ENCODE data around the gene ZBTB16. TPM values are rescaled to one million over a fixed set of nuclear protein-coding genes. Genes with fewer than 3 reads are reported as not detected.

Gene ZBTB16
- total RNA-seq, 2 experiments from 2014 or later: 19.1 to 20.6 TPM

DNA sequence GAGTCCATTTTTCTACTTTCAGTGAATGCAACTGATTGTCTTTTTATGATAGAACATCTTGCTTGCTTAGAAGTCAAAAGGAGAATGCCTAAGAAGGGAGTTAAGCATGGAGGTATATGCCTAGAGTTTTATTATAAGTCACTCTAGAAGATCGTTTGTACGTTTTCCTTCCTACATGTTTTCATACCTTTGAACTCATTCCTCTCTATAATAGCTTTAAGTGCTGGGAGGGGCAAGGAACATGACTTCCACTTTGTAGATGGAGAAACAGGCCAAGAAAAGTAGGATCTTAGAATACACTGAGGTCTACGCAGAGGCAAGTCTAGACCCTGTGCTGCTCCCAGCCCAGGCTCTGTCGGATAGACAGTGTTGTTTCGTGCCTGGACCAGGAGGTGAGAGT is 114.3 kb downstream of the ZBTB16 start:
- CTCF ChIA-PET: interaction anchor here (1.3 to 2.1 kb wide), 2 partner anchors 29 to 87 kb away, joined by 3 to 6 read pairs; no protein-coding TSS in a partner anchor
- Mint-ChIP-seq H3K27me3 (no peaks in the 10 kb centered on the region), H3K4me3 (no peak overlapping the region)

DNA sequence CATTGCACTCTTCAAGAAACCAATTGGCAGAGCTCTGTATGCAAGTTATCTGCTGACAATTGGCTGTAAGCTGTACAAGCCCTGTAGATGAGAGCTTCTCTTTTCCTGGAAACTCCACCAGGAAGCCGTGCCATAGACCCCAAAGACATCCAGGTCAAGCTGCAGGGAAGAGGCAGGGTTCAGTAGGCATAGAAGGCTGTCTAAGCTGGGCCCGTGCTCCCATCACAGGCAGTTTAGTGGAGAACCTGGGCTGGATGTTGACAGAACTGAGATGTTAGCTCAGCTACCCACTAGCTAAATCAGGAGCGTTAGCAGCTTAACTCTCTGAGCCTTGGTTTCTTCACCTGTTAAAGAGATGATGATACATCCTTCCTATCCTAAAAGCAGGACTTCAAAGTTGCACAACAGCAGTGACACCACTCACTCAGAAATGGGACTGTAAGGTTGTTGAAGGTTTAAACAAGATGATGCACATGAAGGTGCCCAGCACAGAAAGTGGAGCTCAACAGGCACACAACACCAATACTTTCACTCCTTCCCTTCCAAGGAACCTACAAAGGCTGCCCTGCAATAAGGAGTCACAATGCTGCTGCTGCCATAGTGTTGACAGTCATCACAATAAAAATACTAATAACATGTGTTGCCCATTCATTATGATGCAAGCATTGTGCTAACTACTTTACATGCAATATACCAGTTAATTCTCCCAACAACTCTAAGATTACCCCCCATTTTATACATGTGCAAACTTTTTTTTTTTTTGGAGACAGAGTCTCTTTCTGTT is 115.4 kb downstream of the ZBTB16 start:
- H3K4me1 ChIP-seq (ENCODE audit: insufficient read depth, low read length): peaks cover 82% of the 10 kb centered on the region
- no peak overlapping the region for H3K27ac ChIP-seq (ENCODE audit: low read depth in 1 of 2, low read length in 2 of 2)
- Mint-ChIP-seq H3K4me3 (peak overlapping the region; percentile 1), H3K36me3 (ENCODE audit: low read depth) (no peaks in the 10 kb centered on the region), H3K4me1 (ENCODE audit: low read depth) (peaks cover 98% of the 10 kb centered on the region), H3K9me3 (no peaks in the 10 kb centered on the region), H3K27me3 (no peaks in the 10 kb centered on the region), H3K27ac (peak overlapping the region; percentile 95)
- no peaks in the 10 kb centered on the region for H3K9me3 ChIP-seq (ENCODE audit: control insufficient read depth in 1 of 2, insufficient read depth in 1 of 2, low read length in 2 of 2)
- no peak for DNase-seq
- TF ChIP-seq CTCF (IDR thresholded peaks at IDR 0.05): no peak
- CTCF ChIA-PET: interaction anchor here (1.3 to 2.1 kb wide), 2 partner anchors 30 to 86 kb away, joined by 3 to 6 read pairs; no protein-coding TSS in a partner anchor
- H3K27me3 ChIP-seq (ENCODE audit: control insufficient read depth in 1 of 2, insufficient read depth in 2 of 2, low read length in 2 of 2): no peaks in the 10 kb centered on the region
- POLR2A ChIA-PET: interaction anchor here (1.0 to 4.5 kb wide), 4 partner anchors 8 to 31 kb away, joined by 3 to 67 read pairs (median 4); no protein-coding TSS in a partner anchor
- no peak overlapping the region for H3K4me3 ChIP-seq (ENCODE audit: low read length)
- ATAC-seq (ENCODE audit: poor library complexity): no peak
- no peaks in the 10 kb centered on the region for H3K36me3 ChIP-seq (ENCODE audit: insufficient read depth, low read length)
- intact Hi-C loops (cut with DNase I, micrococcal nuclease): loop anchor here in 1 of 2 experiments (10.0 kb wide), 1 partner anchor 50 kb away; no protein-coding TSS in a partner anchor

More for the DNA sequence above, 114.3 kb downstream of the ZBTB16 start:
- intact Hi-C loops (cut with DNase I, micrococcal nuclease): loop anchor here in 1 of 2 experiments (10.0 kb wide), 1 partner anchor 49 kb away; no protein-coding TSS in a partner anchor
- Histone ChIP-seq H3K27ac (ENCODE audit: low read depth in 1 of 2, low read length in 2 of 2) (peak overlapping the region in 1 of 2 donors; percentile 47), H3K27me3 (ENCODE audit: control insufficient read depth in 1 of 2, insufficient read depth in 2 of 2, low read length in 2 of 2) (no peaks in the 10 kb centered on the region), H3K4me3 (ENCODE audit: low read length) (no peak overlapping the region), H3K4me1 (ENCODE audit: insufficient read depth, low read length) (peaks cover 82% of the 10 kb centered on the region), H3K36me3 (ENCODE audit: insufficient read depth, low read length) (no peaks in the 10 kb centered on the region), H3K9me3 (ENCODE audit: control insufficient read depth in 1 of 2, insufficient read depth in 1 of 2, low read length in 2 of 2) (no peaks in the 10 kb centered on the region)
- no peak for ATAC-seq (ENCODE audit: poor library complexity)
- H3K4me1 Mint-ChIP-seq (ENCODE audit: low read depth): peaks cover 98% of the 10 kb centered on the region
- H3K9me3 Mint-ChIP-seq: no peaks in the 10 kb centered on the region
- no peak for TF ChIP-seq CTCF (IDR thresholded peaks at IDR 0.05)
- H3K36me3 Mint-ChIP-seq (ENCODE audit: low read depth): no peaks in the 10 kb centered on the region
- no peak for DNase-seq
- peak overlapping the region; percentile 95 for H3K27ac Mint-ChIP-seq
- POLR2A ChIA-PET: interaction anchor here (1.0 to 7.2 kb wide), 4 partner anchors 10 to 30 kb away, joined by 3 to 67 read pairs (median 28); no protein-coding TSS in a partner anchor

GRCh38 chr11:114175706-114176105 is 116.2 kb downstream of the ZBTB16 start:
- H3K4me3 ChIP-seq (ENCODE audit: low read length): no peak overlapping the region
- Mint-ChIP-seq H3K27ac (no peak overlapping the region), H3K4me1 (ENCODE audit: low read depth) (peaks cover 98% of the 10 kb centered on the region), H3K27me3 (no peaks in the 10 kb centered on the region), H3K36me3 (ENCODE audit: low read depth) (no peaks in the 10 kb centered on the region), H3K9me3 (no peaks in the 10 kb centered on the region), H3K4me3 (no peak overlapping the region)
- no peaks in the 10 kb centered on the region for H3K36me3 ChIP-seq (ENCODE audit: insufficient read depth, low read length)
- H3K9me3 ChIP-seq (ENCODE audit: control insufficient read depth in 1 of 2, insufficient read depth in 1 of 2, low read length in 2 of 2): no peaks in the 10 kb centered on the region
- TF ChIP-seq CTCF (IDR thresholded peaks at IDR 0.05): no peak
- POLR2A ChIA-PET: interaction anchor here (1.6 to 4.5 kb wide), 2 partner anchors 8 to 32 kb away, joined by 3 to 67 read pairs; no protein-coding TSS in a partner anchor
- H3K27me3 ChIP-seq (ENCODE audit: control insufficient read depth in 1 of 2, insufficient read depth in 2 of 2, low read length in 2 of 2): no peaks in the 10 kb centered on the region
- H3K27ac ChIP-seq (ENCODE audit: low read depth in 1 of 2, low read length in 2 of 2): no peak overlapping the region
- ATAC-seq (ENCODE audit: poor library complexity) (no peak), DNase-seq (no peak)
- intact Hi-C loops (cut with DNase I, micrococcal nuclease): loop anchor here in 1 of 2 experiments (10.0 kb wide), 1 partner anchor 51 kb away; no protein-coding TSS in a partner anchor
- H3K4me1 ChIP-seq (ENCODE audit: insufficient read depth, low read length): peaks cover 82% of the 10 kb centered on the region
- CTCF ChIA-PET: no interaction called here
